Measurements from ENCODE around the gene KRTAP5-10. TPM values are rescaled to one million over a fixed set of nuclear protein-coding genes. Genes with fewer than 3 reads are reported as not detected.

The KRTAP5-10 gene
- total RNA-seq, 1 donor, result not detected

- TF ChIP-seq CTCF (IDR thresholded peaks at IDR 0.05; ENCODE audit: insufficient read depth, low read length), result no peak
- no peak overlapping the region for H3K4me3 ChIP-seq (ENCODE audit: low read depth, low read length)
- no peak for DNase-seq (ENCODE audit: low read depth)
Measured at GRCh38 chr11:71544525-71545214, 20.7 kb upstream of the KRTAP5-10 start.

GRCh38 chr11:71545405-71545966 lies 19.9 kb upstream of the KRTAP5-10 start:
- H3K4me3 ChIP-seq (ENCODE audit: low read depth, low read length), result no peak overlapping the region
- no peak for DNase-seq (ENCODE audit: low read depth)
- no peak for TF ChIP-seq CTCF (IDR thresholded peaks at IDR 0.05; ENCODE audit: insufficient read depth, low read length)

- no peak for DNase-seq (ENCODE audit: low read depth)
- TF ChIP-seq CTCF (IDR thresholded peaks at IDR 0.05; ENCODE audit: insufficient read depth, low read length), result no peak
- no peak within 1 kb of the TSS for H3K4me3 ChIP-seq (ENCODE audit: low read depth, low read length)
Measured at GRCh38 chr11:71548120-71548519, 17.2 kb upstream of the KRTAP5-10 start, which contains the start of gene KRTAP5-9. TSS of gene KRTAP5-9 (plus strand) at chr11:71548420. CDS start at chr11:71548658, 238 bp downstream.

GRCh38 chr11:71548716-71549151 lies 16.6 kb upstream of the KRTAP5-10 start:
- no peak overlapping the region for H3K4me3 ChIP-seq (ENCODE audit: low read depth, low read length)
- no peak for DNase-seq (ENCODE audit: low read depth)

GRCh38 chr11:71551711-71552110 lies 13.7 kb upstream of the KRTAP5-10 start:
- TF ChIP-seq CTCF (IDR thresholded peaks at IDR 0.05; ENCODE audit: insufficient read depth, low read length), result no peak

More at GRCh38 chr11:71548716-71549151, 16.6 kb upstream of the KRTAP5-10 start:
- TF ChIP-seq CTCF (IDR thresholded peaks at IDR 0.05; ENCODE audit: insufficient read depth, low read length), result no peak

GRCh38 chr11:71554996-71555395 lies 10.4 kb upstream of the KRTAP5-10 start:
- no peak for DNase-seq (ENCODE audit: low read depth)

More at GRCh38 chr11:71551711-71552110, 13.7 kb upstream of the KRTAP5-10 start:
- DNase-seq (ENCODE audit: low read depth), result no peak
- H3K4me3 ChIP-seq (ENCODE audit: low read depth, low read length), result no peak overlapping the region

More at GRCh38 chr11:71554996-71555395, 10.4 kb upstream of the KRTAP5-10 start:
- TF ChIP-seq CTCF (IDR thresholded peaks at IDR 0.05; ENCODE audit: insufficient read depth, low read length), result no peak
- no peak overlapping the region for H3K4me3 ChIP-seq (ENCODE audit: low read depth, low read length)

Measured in fibroblast of the aortic adventitia (primary cell).